Mesenchymal stem cell (in vitro differentiated cells and primary cell): ENCODE measurements around the gene ASCC1.

Experiments used
- DNase-seq: peaks from one replicate; pipeline ENCODE4 v3.0.0-alpha.2; 2013
- H2AFZ ChIP-seq: one replicate; pipeline ENCODE4 v1.6.1; 2013; ENCODE audit warnings: low read depth, mild to moderate bottlenecking, control low read depth, inconsistent platforms, low read length, moderate library complexity
- H2AK5ac ChIP-seq: 2 replicates; pipeline ENCODE4 v1.6.1; 2013; ENCODE audit warnings: low read length, moderate library complexity, mild to moderate bottlenecking, inconsistent platforms; ENCODE audit not compliant: severe bottlenecking
- H2BK120ac ChIP-seq: one replicate; pipeline ENCODE4 v1.6.1; 2013; ENCODE audit warnings: low read depth, mild to moderate bottlenecking, inconsistent platforms, low read length, moderate library complexity
- H2BK12ac ChIP-seq, 2 experiments: one replicate each; pipeline ENCODE4 v1.6.1; 2013; ENCODE audit warnings: inconsistent platforms in 2 of 2, low read length in 2 of 2, mild to moderate bottlenecking in 2 of 2, moderate library complexity in 2 of 2, control low read depth in 1 of 2
- H2BK15ac ChIP-seq: one replicate; pipeline ENCODE4 v1.6.1; 2013; ENCODE audit warnings: mild to moderate bottlenecking, low read depth, inconsistent platforms; ENCODE audit not compliant: poor library complexity, severe bottlenecking
- H2BK5ac ChIP-seq: 2 replicates; pipeline ENCODE4 v1.6.1; 2013; ENCODE audit warnings: low read depth, mild to moderate bottlenecking, low read length, control low read depth, inconsistent platforms; ENCODE audit not compliant: poor library complexity, severe bottlenecking
- H3K14ac ChIP-seq, 2 experiments: one replicate each; pipeline ENCODE4 v1.6.1; 2013; ENCODE audit warnings: inconsistent platforms in 2 of 2, low read length in 2 of 2, control low read depth in 1 of 2, mild to moderate bottlenecking in 1 of 2, moderate library complexity in 1 of 2
- H3K18ac ChIP-seq, 2 experiments: one replicate each; pipeline ENCODE4 v1.6.1; 2013; ENCODE audit warnings: inconsistent platforms in 2 of 2, low read length in 2 of 2, control low read depth in 1 of 2, low read depth in 1 of 2, mild to moderate bottlenecking in 1 of 2
- H3K23ac ChIP-seq, 2 experiments: one replicate each; pipeline ENCODE4 v1.6.1; 2013; ENCODE audit warnings: inconsistent platforms in 2 of 2, low read length in 2 of 2, mild to moderate bottlenecking in 2 of 2, moderate library complexity in 2 of 2, control low read depth in 1 of 2
- H3K27ac ChIP-seq: 2 replicates; pipeline ENCODE4 v1.5.1; 2013; ENCODE audit warnings: mild to moderate bottlenecking, moderate library complexity, low read length, control low read depth, inconsistent platforms; ENCODE audit not compliant: poor library complexity, severe bottlenecking
- H3K27me3 ChIP-seq, 2 experiments: 2 replicates each; pipeline versions ENCODE4 v1.6.1 to v1.7.0; 2013; ENCODE audit warnings: low read length in 2 of 2, mild to moderate bottlenecking in 2 of 2, moderate library complexity in 2 of 2, control low read depth in 1 of 2, inconsistent platforms in 1 of 2; ENCODE audit not compliant: control insufficient read depth in 1 of 2, insufficient read depth in 1 of 2
- H3K36me3 ChIP-seq, 2 experiments: 2 replicates each; pipeline versions ENCODE4 v1.6.1 to v1.7.0; 2013; ENCODE audit warnings: low read length in 2 of 2, control low read depth in 1 of 2, inconsistent platforms in 1 of 2, low read depth in 1 of 2, mild to moderate bottlenecking in 1 of 2; ENCODE audit not compliant: insufficient read depth in 2 of 2, control insufficient read depth in 1 of 2
- H3K4ac ChIP-seq, 2 experiments: one replicate each; pipeline ENCODE4 v1.6.1; 2013; ENCODE audit warnings: inconsistent platforms in 2 of 2, low read length in 2 of 2, mild to moderate bottlenecking in 2 of 2, moderate library complexity in 2 of 2, control low read depth in 1 of 2, low read depth in 1 of 2
- H3K4me1 ChIP-seq: 2 replicates; pipeline ENCODE4 v1.6.1; 2013; ENCODE audit warnings: low read depth, low read length, control low read depth; ENCODE audit not compliant: control insufficient read depth, insufficient read depth
- H3K4me2 ChIP-seq: 2 replicates; pipeline ENCODE4 v1.6.1; 2013; ENCODE audit warnings: low read length, mild to moderate bottlenecking, inconsistent platforms; ENCODE audit not compliant: poor library complexity, severe bottlenecking
- H3K4me3 ChIP-seq, 2 experiments: 2 replicates each; pipeline versions ENCODE4 v1.5.1 to v1.7.0; 2013; ENCODE audit warnings: low read length in 2 of 2, mild to moderate bottlenecking in 2 of 2, control low read depth in 1 of 2, low read depth in 1 of 2; ENCODE audit not compliant: insufficient read depth in 1 of 2
- H3K79me1 ChIP-seq: replicated peaks from 2 replicates; pipeline ENCODE4 v1.6.1; 2013; ENCODE audit warnings: mild to moderate bottlenecking, control low read depth, low read length, inconsistent platforms; ENCODE audit not compliant: poor library complexity, severe bottlenecking
- H3K9ac ChIP-seq: 2 replicates; pipeline ENCODE4 v1.7.0; 2013; ENCODE audit warnings: mild to moderate bottlenecking, low read length, moderate library complexity
- H3K9me3 ChIP-seq: 2 replicates; pipeline ENCODE4 v1.7.0; 2013; ENCODE audit warnings: mild to moderate bottlenecking, low read length; ENCODE audit not compliant: control insufficient read depth
- H4K8ac ChIP-seq: one replicate; pipeline ENCODE4 v1.6.1; 2013; ENCODE audit warnings: inconsistent platforms, mild to moderate bottlenecking, low read length, moderate library complexity
- H4K91ac ChIP-seq: one replicate; pipeline ENCODE4 v1.6.1; 2013; ENCODE audit warnings: mild to moderate bottlenecking, low read length, inconsistent platforms
- WGBS: methylation state at CpG from one replicate; pipeline ENCODE4 v1.1.7; 2013; ENCODE audit warnings: mixed read lengths; 5-methylcytosine and 5-hydroxymethylcytosine counted together

The ASCC1 gene

GRCh38 chr10:72075376-72076115, 140.5 kb downstream of the ASCC1 start:
- no peak overlapping the region for H3K9ac ChIP-seq
- H2BK5ac ChIP-seq: no peak overlapping the region
- H3K27me3 ChIP-seq: peaks cover 17 to 38% of the 10 kb centered on the region in 2 experiments
- H3K27ac ChIP-seq: no peak overlapping the region
- H3K4me3 ChIP-seq: no peak overlapping the region
- H3K18ac ChIP-seq: no peak overlapping the region
- H3K9me3 ChIP-seq: peaks cover 7% of the 10 kb centered on the region
- H4K91ac ChIP-seq: no peak overlapping the region
- no peak overlapping the region for H2BK120ac ChIP-seq
- peaks cover under 1% of the 10 kb centered on the region for H3K4me1 ChIP-seq
- H3K4me2 ChIP-seq: no peak overlapping the region
- no peak for DNase-seq
- no peaks in the 10 kb centered on the region for H3K79me1 ChIP-seq
- no peak overlapping the region for H3K14ac ChIP-seq
- no peak overlapping the region for H2AK5ac ChIP-seq
- H3K36me3 ChIP-seq: no peaks in the 10 kb centered on the region
- H2BK15ac ChIP-seq: no peak overlapping the region
- H2AFZ ChIP-seq: no peak overlapping the region
- no peak overlapping the region for H3K4ac ChIP-seq
- H4K8ac ChIP-seq: peak overlapping the region; percentile 24
- no peak overlapping the region for H3K23ac ChIP-seq
- H2BK12ac ChIP-seq: no peak overlapping the region
- 74% methylated on average over 10 of the region's 12 CpGs for WGBS

GRCh38 chr10:72074574-72075375, 141.3 kb downstream of the ASCC1 start:
- no peak for DNase-seq
- H2BK15ac ChIP-seq: no peak overlapping the region
- H3K4me2 ChIP-seq: no peak overlapping the region
- H3K23ac ChIP-seq: no peak overlapping the region
- H3K27ac ChIP-seq: no peak overlapping the region
- no peak overlapping the region for H2AK5ac ChIP-seq
- H2BK12ac ChIP-seq: no peak overlapping the region
- H3K4me1 ChIP-seq: peaks cover 6% of the 10 kb centered on the region
- no peaks in the 10 kb centered on the region for H3K79me1 ChIP-seq
- no peak overlapping the region for H3K4ac ChIP-seq
- no peak overlapping the region for H4K91ac ChIP-seq
- H3K14ac ChIP-seq: no peak overlapping the region
- H3K36me3 ChIP-seq: no peaks in the 10 kb centered on the region
- no peak overlapping the region for H2AFZ ChIP-seq
- peaks cover 17 to 39% of the 10 kb centered on the region in 2 experiments for H3K27me3 ChIP-seq
- H2BK5ac ChIP-seq: no peak overlapping the region
- H2BK120ac ChIP-seq: no peak overlapping the region
- H3K9me3 ChIP-seq: peaks cover 7% of the 10 kb centered on the region
- H3K4me3 ChIP-seq: no peak overlapping the region
- H4K8ac ChIP-seq: peak overlapping the region; percentile 39
- WGBS: 80% methylated on average over 17 of the region's 18 CpGs
- H3K18ac ChIP-seq: no peak overlapping the region
- no peak overlapping the region for H3K9ac ChIP-seq

GRCh38 chr10:72073708-72074573, 142.1 kb downstream of the ASCC1 start:
- Histone ChIP-seq H2BK5ac (no peak overlapping the region), H3K36me3 (no peaks in the 10 kb centered on the region), H2BK12ac (no peak overlapping the region), H3K27ac (no peak overlapping the region), H4K8ac (peak overlapping the region; percentile 9), H2BK120ac (no peak overlapping the region), H3K9ac (no peak overlapping the region), H2AFZ (no peak overlapping the region), H3K4me1 (peaks cover 9% of the 10 kb centered on the region), H2AK5ac (no peak overlapping the region), H4K91ac (peak overlapping the region; percentile 53), H3K4me3 (no peak overlapping the region), H3K4ac (no peak overlapping the region), H2BK15ac (no peak overlapping the region), H3K27me3 (peaks cover 17 to 42% of the 10 kb centered on the region in 2 experiments), H3K18ac (no peak overlapping the region), H3K14ac (no peak overlapping the region), H3K4me2 (no peak overlapping the region), H3K79me1 (no peaks in the 10 kb centered on the region), H3K9me3 (peaks cover 7% of the 10 kb centered on the region), H3K23ac (no peak overlapping the region)
- WGBS: 92% methylated on average over 14 of the region's 14 CpGs
- DNase-seq: no peak
